IMR-90 (cell line): ENCODE results near the gene NXNL2.

Experiments
- CEBPB ChIP-seq: IDR thresholded peaks from 2 replicates; pipeline ENCODE4 v1.6.1; 2012; ENCODE audit warnings: low read depth, low read length, improper control_type of control experiment
- CHD1 ChIP-seq: IDR thresholded peaks from 2 replicates; pipeline ENCODE4 v1.6.1; 2012; ENCODE audit warnings: low read depth, low read length, improper control_type of control experiment
- MAFK ChIP-seq: IDR thresholded peaks from 2 replicates; pipeline ENCODE4 v1.6.1; 2012; ENCODE audit warnings: low read depth, low read length, improper control_type of control experiment
- MAZ ChIP-seq: IDR thresholded peaks from 2 replicates; pipeline ENCODE4 v1.6.1; 2012; ENCODE audit warnings: low read depth, mild to moderate bottlenecking, low read length, improper control_type of control experiment, moderate library complexity, borderline replicate concordance
- MXI1 ChIP-seq: IDR thresholded peaks from 2 replicates; pipeline ENCODE4 v1.6.1; 2012; ENCODE audit warnings: low read depth, mild to moderate bottlenecking, low read length, moderate library complexity, borderline replicate concordance
- NFE2L2 ChIP-seq: fragments of 150-350 bp; IDR thresholded peaks from 2 replicates; pipeline ENCODE4 v1.6.1; 2016; ENCODE audit warnings: low read depth, mild to moderate bottlenecking, low read length
- POLR2A ChIP-seq: IDR thresholded peaks from 2 replicates; pipeline ENCODE4 v1.6.1; 2012; ENCODE audit warnings: mild to moderate bottlenecking, low read depth, low read length
- RAD21 ChIP-seq: IDR thresholded peaks from 2 replicates; pipeline ENCODE4 v1.6.1; 2012; ENCODE audit warnings: low read length, improper control_type of control experiment
- SMC3 ChIP-seq: fragments of 150-350 bp; IDR thresholded peaks from 2 replicates; pipeline ENCODE4 v1.6.1; 2016; ENCODE audit warnings: low read depth, mild to moderate bottlenecking, antibody characterized with exemption, low read length, moderate library complexity
- TF ChIP-seq, protein P1 (sequence below): conservative IDR thresholded peaks from 2 replicates; pipeline ENCODE4 v1.5.1; 2012; ENCODE audit warnings: mild to moderate bottlenecking, low read depth, low read length, improper control_type of control experiment
- TF ChIP-seq, protein P2 (sequence below): fragments of 150-350 bp; IDR thresholded peaks from 2 replicates; pipeline ENCODE4 v1.6.1; 2017; ENCODE audit warnings: mild to moderate bottlenecking, antibody characterized with exemption, low read length, low read depth

DNA sequence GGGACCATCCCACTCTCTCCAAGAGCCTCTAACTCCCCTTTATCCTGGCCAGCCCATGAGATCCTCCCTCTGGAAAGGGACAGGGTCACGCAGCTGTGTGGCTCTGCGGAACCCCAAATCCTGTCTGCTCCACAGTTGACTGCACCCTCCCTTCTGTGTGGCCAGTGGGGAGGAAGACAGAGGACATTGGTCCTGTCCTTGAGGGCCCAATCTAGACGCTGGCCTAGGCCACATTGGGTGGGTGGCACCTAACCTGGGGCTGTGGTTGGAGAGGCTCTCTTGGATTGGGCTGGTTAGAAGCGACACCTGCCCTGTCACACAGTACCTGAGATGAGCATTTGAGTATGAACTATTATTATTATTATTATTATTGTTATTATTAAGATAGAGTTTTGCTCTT is 12.6 kb upstream of the NXNL2 start:
- no peak for TF ChIP-seq CHD1
- TF ChIP-seq POLR2A = no peak
- TF ChIP-seq, protein P1, sequence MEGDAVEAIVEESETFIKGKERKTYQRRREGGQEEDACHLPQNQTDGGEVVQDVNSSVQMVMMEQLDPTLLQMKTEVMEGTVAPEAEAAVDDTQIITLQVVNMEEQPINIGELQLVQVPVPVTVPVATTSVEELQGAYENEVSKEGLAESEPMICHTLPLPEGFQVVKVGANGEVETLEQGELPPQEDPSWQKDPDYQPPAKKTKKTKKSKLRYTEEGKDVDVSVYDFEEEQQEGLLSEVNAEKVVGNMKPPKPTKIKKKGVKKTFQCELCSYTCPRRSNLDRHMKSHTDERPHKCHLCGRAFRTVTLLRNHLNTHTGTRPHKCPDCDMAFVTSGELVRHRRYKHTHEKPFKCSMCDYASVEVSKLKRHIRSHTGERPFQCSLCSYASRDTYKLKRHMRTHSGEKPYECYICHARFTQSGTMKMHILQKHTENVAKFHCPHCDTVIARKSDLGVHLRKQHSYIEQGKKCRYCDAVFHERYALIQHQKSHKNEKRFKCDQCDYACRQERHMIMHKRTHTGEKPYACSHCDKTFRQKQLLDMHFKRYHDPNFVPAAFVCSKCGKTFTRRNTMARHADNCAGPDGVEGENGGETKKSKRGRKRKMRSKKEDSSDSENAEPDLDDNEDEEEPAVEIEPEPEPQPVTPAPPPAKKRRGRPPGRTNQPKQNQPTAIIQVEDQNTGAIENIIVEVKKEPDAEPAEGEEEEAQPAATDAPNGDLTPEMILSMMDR = no peak
- TF ChIP-seq MAFK = no peak
- no peak for TF ChIP-seq MXI1
- no peak for TF ChIP-seq CEBPB
- TF ChIP-seq NFE2L2 = no peak
- no peak for TF ChIP-seq RAD21
- no peak for TF ChIP-seq MAZ
- TF ChIP-seq, protein P2, sequence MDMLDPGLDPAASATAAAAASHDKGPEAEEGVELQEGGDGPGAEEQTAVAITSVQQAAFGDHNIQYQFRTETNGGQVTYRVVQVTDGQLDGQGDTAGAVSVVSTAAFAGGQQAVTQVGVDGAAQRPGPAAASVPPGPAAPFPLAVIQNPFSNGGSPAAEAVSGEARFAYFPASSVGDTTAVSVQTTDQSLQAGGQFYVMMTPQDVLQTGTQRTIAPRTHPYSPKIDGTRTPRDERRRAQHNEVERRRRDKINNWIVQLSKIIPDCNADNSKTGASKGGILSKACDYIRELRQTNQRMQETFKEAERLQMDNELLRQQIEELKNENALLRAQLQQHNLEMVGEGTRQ = no peak
- TF ChIP-seq SMC3 = no peak
